Lower lobe of right lung (tissue), 2 donors: ENCODE data around the gene RAD51B. TPM values are rescaled to one million over a fixed set of nuclear protein-coding genes. Genes with fewer than 3 reads are reported as not detected.

Experiments
- ATAC-seq, 2 donors: fragments of 200-7000 bp; cut with Tn5 transposase; one replicate each; pipeline ENCODE4 v1.9.1; 2020 to 2022; ENCODE audit warnings: mild to moderate bottlenecking in 2 of 2, moderate library complexity in 2 of 2
- DNase-seq: peaks from one replicate; pipeline ENCODE4 v3.0.0-alpha.2; 2020
- H3K27ac ChIP-seq: fragments of 200-600 bp; one replicate; pipeline ENCODE4 v1.8.0; 2022
- H3K27me3 ChIP-seq: fragments of 200-600 bp; one replicate; pipeline ENCODE4 v1.8.0; 2022; ENCODE audit warnings: low read depth
- H3K36me3 ChIP-seq: fragments of 200-600 bp; one replicate; pipeline ENCODE4 v1.8.0; 2022; ENCODE audit warnings: mild to moderate bottlenecking
- H3K4me1 ChIP-seq: fragments of 200-600 bp; one replicate; pipeline ENCODE4 v1.8.0; 2022
- H3K4me3 ChIP-seq: fragments of 200-600 bp; one replicate; pipeline ENCODE4 v1.8.0; 2022; ENCODE audit warnings: mild to moderate bottlenecking
- H3K9me3 ChIP-seq: fragments of 200-600 bp; one replicate; pipeline ENCODE4 v1.8.0; 2022
- intact Hi-C: fragments of 100-400 bp; cut with DNase I; formaldehyde crosslinking; loops from one replicate; pipeline ENCODE4 v1.11.0; 2022
- total RNA-seq: library from RNA; stranded (reverse); fragmentation: NEBNext Ultra II Directional; extraction: Animal tissue kit (Norgen Biotek cat#: 25700); gene quantifications from one replicate; pipeline ENCODE4 v1.2.1, GENCODE V29; 2021
- TF ChIP-seq, protein P1 (sequence below): fragments of 200-600 bp; IDR thresholded peaks from one replicate; pipeline ENCODE4 v1.8.0; 2022; ENCODE audit warnings: antibody characterized with exemption, mild to moderate bottlenecking
- donor health status: DM: no; HTN: yes; CAD: no; lungs with severe emphysema.

RAD51B gene
- total RNA-seq, 1 donor from 2014 or later: 22.2 TPM

DNA sequence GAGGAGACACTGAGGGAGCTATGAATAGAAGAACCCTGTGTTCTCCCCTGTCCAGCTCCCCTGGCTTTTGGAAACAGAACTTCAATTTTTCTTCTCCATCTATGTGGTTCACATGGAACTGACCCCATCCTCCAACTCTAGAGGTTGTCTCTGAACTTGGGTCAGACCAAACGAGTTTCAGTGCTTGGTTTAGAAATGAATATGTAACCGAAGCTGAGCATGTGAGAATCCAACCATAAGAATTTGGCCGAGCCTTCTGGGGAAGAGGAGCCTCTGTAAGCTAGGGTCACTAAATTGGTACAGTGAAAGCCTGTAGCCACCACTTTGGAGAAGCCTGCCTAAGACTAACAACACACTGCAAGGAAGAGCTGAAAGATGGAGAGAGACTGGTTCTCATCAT is 508.9 kb downstream of the RAD51B start:
- Histone ChIP-seq H3K27ac (no peak overlapping the region), H3K9me3 (no peaks in the 10 kb centered on the region), H3K27me3 (no peaks in the 10 kb centered on the region), H3K4me3 (no peak overlapping the region), H3K4me1 (no peaks in the 10 kb centered on the region), H3K36me3 (no peaks in the 10 kb centered on the region)
- DNase-seq (no peak), ATAC-seq (no peak)
- intact Hi-C loops: no loop called here
- TF ChIP-seq, protein P1, sequence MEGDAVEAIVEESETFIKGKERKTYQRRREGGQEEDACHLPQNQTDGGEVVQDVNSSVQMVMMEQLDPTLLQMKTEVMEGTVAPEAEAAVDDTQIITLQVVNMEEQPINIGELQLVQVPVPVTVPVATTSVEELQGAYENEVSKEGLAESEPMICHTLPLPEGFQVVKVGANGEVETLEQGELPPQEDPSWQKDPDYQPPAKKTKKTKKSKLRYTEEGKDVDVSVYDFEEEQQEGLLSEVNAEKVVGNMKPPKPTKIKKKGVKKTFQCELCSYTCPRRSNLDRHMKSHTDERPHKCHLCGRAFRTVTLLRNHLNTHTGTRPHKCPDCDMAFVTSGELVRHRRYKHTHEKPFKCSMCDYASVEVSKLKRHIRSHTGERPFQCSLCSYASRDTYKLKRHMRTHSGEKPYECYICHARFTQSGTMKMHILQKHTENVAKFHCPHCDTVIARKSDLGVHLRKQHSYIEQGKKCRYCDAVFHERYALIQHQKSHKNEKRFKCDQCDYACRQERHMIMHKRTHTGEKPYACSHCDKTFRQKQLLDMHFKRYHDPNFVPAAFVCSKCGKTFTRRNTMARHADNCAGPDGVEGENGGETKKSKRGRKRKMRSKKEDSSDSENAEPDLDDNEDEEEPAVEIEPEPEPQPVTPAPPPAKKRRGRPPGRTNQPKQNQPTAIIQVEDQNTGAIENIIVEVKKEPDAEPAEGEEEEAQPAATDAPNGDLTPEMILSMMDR: no peak

DNA sequence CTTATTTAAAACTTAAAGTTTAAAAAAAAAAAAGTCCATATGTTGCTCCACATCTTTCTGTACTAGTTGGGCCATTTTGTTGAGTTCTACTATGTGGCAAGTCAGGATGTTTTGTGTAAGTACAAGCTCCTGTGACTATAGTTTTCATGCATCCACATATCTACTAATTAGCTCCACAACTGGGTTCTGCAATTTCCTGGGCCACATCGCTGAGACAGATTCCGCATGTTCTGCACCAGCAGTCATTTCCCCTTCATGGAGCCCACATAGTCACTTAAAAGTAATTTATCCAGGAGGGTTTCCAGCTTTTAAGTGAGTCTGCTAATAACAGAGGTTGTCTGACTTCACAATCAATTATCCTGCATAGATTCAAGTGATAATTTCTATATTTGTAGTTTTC is 511.8 kb downstream of the RAD51B start:
- ATAC-seq: no peak
- Histone ChIP-seq H3K4me3 (no peak overlapping the region), H3K4me1 (no peaks in the 10 kb centered on the region), H3K36me3 (no peaks in the 10 kb centered on the region), H3K9me3 (no peaks in the 10 kb centered on the region), H3K27ac (no peak overlapping the region), H3K27me3 (no peaks in the 10 kb centered on the region)
- no peak for DNase-seq
- intact Hi-C loops: no loop called here
- TF ChIP-seq, protein P1: no peak

DNA sequence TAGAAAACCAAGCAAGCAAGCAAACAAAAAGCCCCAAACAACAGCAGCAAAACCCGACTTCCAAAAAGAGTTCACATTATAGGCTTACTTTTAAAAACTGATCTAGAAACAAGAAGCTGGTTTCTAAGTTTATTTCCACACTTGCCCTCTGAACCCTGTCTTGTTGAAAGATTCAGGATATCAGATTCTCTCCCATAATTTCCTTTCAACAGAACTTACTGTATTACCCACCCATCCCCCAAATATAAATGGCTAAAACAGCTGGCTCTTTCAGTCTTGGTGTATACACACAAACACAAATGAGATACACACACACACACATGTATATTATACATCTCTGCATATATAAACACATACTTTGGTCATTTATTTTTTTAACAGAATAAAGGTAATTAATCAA is 512.4 kb downstream of the RAD51B start:
- TF ChIP-seq, protein P1: no peak
- Histone ChIP-seq H3K9me3 (no peaks in the 10 kb centered on the region), H3K4me3 (no peak overlapping the region), H3K4me1 (no peaks in the 10 kb centered on the region), H3K27ac (no peak overlapping the region), H3K27me3 (no peaks in the 10 kb centered on the region), H3K36me3 (no peaks in the 10 kb centered on the region)
- DNase-seq (no peak), ATAC-seq (no peak)
- intact Hi-C loops: no loop called here

DNA sequence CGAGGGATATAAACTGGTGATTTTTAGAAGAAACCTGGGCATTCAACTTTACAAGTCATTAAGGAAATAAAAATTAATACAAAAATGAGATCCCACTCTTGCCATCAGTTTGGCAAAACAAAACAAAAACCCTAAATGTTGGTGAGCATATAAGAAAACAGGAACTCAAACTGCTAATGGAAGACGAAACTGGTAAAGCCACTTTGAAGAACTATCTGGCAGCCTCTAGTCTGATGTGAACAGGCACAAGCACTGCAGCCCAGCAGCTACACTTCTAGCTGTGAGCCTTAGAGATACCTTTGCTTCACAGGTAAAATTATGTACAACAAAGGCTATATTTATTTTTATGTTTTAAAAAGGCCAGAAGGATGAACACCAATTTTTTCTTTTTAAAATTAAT is 513.7 kb downstream of the RAD51B start:
- TF ChIP-seq, protein P1: no peak
- no peaks in the 10 kb centered on the region for H3K4me1 ChIP-seq
- H3K27ac ChIP-seq: no peak overlapping the region
- H3K36me3 ChIP-seq: no peaks in the 10 kb centered on the region
- no peaks in the 10 kb centered on the region for H3K9me3 ChIP-seq
- no peak for ATAC-seq
- H3K27me3 ChIP-seq: no peaks in the 10 kb centered on the region
- no peak for DNase-seq
- H3K4me3 ChIP-seq: no peak overlapping the region
- intact Hi-C loops: no loop called here

DNA sequence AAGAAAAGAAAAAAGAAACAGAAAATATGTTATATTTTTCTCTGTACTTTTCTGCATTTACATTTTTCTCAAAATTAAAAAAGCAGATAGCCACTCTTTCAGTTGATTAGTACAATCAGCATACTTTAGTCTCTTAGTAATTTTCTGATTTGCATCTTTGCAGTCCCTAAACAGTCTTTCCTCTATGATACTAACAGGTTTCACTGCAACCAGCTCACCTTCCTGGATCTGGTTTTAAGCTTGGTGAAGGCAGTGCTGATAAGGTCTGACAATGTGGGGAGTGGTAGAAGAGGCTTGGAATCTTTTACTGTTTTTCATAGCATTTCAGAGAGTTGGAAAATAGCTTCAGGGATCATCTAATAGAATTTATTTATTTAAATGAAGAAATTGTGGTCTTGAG is 515.7 kb downstream of the RAD51B start:
- H3K36me3 ChIP-seq: no peaks in the 10 kb centered on the region
- no peak overlapping the region for H3K4me3 ChIP-seq
- no peaks in the 10 kb centered on the region for H3K27me3 ChIP-seq
- H3K9me3 ChIP-seq: no peaks in the 10 kb centered on the region
- no peak overlapping the region for H3K27ac ChIP-seq
- intact Hi-C loops: no loop called here
- TF ChIP-seq, protein P1: no peak
- DNase-seq (no peak), ATAC-seq (no peak)
- no peaks in the 10 kb centered on the region for H3K4me1 ChIP-seq

DNA sequence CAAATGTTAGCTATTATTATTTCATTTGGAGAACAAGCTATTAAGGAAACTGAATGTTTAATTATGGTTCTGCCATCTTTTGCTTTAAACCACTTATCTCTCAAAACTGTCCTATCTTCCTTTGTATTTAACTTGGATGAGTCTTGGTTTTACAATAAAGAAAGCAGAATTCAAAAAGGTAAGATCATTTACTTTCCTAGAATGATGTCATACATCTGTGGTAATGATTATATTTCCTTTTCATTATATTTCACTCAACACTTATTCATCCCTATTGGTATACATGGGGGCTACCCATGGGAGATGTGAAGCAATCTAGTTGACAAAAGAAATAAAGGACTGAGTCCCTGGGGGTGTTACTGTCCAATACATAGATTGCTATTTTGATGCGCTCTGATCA is 516.6 kb downstream of the RAD51B start:
- DNase-seq (no peak), ATAC-seq (no peak)
- Histone ChIP-seq H3K27ac (no peak overlapping the region), H3K4me3 (no peak overlapping the region), H3K4me1 (no peaks in the 10 kb centered on the region), H3K27me3 (no peaks in the 10 kb centered on the region), H3K36me3 (no peaks in the 10 kb centered on the region), H3K9me3 (no peaks in the 10 kb centered on the region)
- intact Hi-C loops: no loop called here
- TF ChIP-seq, protein P1: no peak
